ENCODE results near the gene SLC6A18.

Gene SLC6A18

DNA sequence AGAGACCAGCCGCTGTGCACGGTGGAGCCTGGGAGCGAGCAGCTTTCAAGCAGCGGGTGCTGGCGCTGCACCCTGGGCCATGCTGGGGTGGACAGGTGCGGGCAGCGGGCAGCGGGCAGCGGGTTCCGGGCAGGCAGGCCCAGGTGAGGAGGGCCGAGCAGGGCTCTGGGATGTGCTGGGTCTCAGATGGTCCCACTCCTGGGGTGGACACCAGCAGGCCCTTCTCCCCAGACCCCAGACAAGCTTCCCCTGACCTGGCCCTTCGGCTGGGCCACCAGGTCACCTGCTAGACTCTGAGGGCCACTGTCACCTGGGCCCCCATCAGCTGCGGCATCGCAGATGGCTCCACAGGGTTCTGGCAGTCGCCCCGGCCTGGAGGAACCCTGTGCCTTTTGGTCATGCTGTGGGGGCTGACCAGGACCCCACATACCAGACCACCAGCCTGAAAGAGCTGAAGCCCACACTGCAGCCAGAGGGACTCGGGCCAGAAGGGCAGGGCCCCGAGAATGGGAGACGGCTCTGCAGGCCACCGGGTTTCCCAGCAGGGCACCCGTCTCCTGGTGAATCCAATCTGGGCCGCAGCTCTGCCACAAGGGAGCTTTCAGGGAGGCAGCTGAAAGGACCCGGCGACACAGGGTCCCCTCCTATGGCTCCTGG is 21.7 kb upstream of the SLC6A18 start:
- DNase-seq (ENCODE audit: low read depth, low spot score), result no peak

DNA sequence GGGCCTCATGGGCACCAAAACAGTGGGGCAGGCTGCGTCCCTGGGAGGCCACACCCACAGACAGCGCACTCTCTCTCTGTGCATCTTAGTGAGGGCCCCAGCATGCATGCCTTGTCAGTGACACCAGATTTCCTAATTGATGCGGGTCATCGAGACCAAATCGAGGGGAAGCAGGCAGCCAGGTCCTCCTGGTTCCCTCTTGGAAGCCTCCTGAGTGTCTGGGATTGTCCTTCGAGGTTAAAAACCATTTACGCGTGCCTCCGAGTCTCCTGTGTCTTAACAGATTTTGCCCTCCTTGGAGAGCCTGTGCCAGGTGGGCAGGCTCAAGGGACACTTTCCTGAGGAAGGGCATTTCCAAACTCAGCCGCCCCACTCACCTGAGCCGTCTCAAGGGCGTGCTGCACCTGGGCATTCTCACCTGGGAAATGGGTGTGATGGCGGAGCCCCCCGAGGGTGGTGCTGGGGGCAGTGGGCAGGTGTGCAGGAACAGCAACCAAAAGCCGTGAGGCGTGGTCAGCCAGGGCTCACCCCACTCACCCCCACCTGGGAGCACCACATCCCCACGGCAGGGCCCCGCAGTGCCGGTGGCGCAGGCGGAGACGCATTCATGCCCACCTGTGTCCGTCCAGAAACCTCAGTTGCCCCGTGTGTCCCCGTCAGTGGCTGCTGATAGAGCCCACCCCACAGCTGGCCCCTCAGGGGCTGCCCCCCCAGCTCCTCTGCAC is 21.1 kb upstream of the SLC6A18 start:
- DNase-seq (ENCODE audit: low read depth, low spot score), result no peak

DNA sequence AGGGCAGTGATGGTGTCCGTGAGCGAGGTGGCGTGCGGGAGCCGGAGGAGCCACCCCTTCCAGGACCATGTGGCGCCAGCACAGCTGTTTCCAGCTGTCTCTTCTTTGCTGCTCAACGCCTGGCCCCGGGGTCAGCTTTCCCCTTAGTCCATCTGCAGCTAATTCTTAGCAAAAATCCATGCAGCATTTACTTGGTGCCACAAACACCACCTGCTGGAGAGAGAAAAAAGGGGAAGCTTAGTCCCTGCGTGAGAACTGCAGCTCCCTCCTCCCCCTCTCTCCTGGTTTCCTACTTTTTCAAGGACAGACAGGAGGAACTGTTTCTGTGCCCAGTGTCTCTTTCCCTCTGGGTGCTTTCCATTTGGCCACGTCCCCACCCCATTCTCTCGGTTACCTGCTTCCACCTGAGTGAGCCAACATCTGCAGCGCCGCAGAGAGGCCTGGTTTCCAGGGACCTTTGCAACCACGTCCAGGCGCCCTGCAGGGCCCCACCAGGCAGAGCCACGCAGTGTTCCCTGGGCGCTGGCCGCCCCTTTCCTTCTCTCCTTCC is 20.4 kb upstream of the SLC6A18 start:
- DNase-seq (ENCODE audit: low read depth, low spot score), result peak; percentile 66

DNA sequence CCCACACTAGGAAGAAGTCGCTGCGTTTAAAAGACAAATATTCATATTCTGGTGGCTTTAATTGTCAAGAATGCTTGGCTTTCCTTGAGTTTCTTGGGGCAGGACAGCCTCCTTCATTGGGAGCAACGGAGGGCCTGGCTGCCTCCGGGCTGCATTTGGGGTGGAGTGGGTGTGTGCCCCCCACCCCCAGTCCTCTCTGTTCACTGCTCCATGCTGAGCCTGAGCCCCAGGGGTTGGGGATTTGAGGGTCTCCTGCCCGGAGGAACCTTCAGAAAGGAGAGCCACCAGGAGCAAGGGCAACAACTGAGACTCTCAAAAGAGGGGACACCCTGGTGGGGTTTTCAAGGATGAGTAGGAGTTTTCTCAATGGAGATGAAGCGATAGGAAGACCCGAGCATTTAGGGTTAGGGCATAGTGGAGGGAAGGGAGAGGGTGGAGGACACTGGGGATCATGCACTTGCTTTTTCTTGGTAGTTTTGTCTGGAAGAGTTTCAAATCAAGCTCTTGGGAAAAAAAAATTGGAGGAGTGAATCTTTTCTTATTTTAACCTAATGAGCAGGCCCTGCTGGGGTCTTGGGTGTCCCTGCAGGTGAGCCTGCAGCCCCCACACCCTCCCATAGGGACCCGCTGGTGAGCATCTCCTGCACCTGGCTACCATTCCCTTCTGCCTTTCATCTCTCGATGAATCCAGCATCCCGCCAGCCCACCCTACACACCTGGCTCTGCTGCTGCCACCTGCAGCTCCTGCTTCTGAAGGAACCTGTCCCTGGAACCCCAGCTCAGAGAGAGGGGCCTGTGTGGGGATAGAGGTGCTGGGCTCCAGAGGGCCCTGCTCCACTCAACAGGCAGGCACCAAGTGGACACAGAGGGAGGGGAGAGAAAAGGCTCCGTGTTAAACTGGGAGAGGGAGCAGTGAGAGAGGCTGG is 19.7 kb upstream of the SLC6A18 start:
- no peak for DNase-seq (ENCODE audit: low read depth, low spot score)

DNA sequence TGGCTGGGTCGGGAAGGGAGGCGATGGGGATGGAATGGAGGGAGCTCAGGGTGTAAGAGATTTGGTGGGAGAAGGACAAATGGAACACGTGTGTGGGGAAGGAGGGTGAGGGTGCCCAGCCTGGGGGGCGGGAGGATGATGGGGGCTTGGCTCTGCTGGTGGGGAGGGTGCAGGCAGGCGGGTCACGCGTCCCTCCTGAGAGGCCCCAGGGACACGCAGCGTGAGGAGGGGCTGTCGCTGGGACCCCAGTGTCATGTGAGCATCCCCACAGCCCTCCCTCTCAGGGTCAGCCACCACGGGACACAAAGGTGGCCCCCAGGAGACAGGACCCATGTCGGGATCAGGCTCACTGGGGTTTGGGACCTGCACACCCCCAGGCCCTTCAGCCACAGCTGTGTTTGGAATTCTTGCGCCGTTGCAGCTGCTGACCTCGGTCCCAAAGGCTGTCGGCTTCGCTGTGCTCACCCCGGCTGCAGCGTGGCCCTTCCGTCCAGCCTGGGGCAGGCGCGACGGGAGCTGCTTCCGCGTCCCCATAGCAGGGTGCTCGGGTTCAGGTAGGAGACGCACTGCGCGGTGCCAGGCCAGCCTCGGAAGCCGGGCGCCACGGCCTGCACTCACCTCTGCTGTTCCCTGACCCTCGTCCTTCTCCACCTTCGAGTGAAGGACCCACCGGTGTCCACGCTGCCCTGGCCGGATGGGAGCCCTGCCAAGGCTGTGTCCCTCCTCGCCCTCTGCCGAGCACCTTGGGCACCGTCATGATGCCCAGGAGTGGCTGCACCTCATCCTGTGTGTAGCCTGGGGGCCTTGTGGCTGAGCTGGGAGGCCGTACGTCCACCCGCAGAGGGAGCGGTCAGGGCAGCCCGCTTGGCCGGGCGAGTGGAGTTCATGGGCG is 18.4 kb upstream of the SLC6A18 start:
- DNase-seq (ENCODE audit: low read depth, low spot score), result no peak

DNA sequence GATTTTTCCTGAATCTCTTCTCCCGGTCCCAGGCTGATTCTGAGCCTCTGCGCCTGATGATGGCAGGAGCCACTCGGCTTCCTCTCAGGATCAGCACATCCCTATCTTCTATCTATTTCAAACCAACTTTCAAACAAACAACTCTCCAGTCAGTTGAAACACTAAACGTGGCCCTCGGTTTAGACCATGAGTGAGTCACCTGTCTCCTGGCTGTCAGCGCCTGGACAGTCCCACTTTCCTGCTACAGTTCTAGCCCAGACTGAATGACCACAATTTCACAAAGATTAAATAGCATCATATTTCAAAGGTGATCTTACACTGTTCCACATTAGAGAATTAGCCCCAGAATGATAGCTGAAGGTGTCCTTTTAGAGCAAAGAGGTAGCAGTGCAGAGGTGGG is 17.6 kb upstream of the SLC6A18 start:
- DNase-seq (ENCODE audit: low read depth, low spot score), result no peak

DNA sequence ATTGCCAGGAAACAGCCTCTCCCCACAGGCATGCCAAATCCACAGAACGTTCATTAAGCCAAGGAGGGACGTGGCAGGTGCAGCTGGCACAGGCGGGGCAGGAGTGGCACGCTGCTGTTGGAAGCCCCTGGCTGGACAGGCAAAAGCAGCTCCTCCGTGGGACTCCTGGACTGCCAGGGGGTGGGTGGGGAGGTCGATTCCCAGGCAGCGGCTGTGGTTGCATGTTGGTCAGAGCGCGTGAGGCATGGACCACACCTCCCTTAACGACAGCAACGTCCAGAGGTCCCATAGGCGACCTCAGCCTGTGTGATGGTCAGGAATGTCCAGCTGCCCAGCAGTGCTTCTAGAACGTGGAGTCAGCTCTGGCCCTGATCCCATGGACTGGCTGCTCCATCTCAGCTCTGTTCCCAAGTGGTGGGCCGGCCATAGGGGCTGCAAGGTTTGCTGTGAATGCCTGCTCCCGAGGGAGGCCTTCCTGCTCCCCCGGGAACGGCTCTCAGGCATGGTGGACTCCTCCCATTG is 16.9 kb upstream of the SLC6A18 start:
- no peak for DNase-seq (ENCODE audit: low read depth, low spot score)

DNA sequence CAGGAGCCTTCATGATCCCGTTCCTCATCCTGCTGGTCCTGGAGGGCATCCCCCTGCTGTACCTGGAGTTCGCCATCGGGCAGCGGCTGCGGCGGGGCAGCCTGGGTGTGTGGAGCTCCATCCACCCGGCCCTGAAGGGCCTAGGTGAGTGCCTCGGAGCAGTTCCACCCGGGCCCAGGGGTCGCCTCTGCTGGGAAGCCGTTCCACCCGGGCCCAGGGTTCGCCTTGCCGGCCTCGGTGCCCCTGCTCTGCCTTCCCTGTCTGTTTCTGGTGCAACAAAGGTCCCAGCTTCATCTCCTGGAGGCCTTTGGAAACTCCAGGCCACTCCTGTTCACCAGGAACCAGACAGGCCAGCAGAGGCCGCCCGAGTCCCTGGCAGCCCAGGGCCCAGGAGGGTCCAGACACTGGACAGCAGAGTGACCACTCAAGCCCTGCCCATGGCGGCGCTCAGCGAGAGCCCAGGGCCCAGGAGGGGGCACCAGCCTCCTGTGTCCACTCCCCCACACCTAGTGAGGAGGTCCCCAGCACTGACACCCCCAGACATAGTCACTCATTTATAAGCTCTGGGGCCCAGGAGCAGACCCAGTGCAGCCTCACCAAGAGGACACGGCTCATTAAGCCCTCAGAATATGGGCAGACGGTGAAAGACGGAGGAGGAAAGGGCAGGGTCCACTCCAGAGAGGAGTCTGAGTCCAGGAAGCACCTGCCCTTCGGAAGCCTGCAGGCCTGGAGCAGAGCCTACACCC is 16.3 kb upstream of the SLC6A18 start:
- no peak for DNase-seq (ENCODE audit: low read depth, low spot score)

DNA sequence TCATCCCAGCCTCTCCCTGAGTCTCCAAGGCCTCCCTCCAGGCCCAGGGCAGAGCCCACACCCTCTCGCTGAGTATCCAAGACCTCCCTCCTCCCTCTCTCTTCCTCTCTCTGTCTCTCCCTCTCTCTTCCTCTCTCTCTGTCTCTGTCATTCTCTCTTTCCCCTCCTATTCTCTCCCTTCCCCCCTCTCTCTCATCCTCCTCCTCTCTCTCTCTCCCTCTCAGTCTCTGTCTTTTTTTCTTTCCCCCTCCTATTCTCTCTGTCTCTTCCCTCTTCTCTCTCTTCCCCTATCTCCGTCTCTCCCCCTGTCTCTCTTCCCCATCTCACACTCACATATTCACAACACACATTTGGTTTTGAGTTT is 15.7 kb upstream of the SLC6A18 start:
- DNase-seq (ENCODE audit: low read depth, low spot score), result no peak

DNA sequence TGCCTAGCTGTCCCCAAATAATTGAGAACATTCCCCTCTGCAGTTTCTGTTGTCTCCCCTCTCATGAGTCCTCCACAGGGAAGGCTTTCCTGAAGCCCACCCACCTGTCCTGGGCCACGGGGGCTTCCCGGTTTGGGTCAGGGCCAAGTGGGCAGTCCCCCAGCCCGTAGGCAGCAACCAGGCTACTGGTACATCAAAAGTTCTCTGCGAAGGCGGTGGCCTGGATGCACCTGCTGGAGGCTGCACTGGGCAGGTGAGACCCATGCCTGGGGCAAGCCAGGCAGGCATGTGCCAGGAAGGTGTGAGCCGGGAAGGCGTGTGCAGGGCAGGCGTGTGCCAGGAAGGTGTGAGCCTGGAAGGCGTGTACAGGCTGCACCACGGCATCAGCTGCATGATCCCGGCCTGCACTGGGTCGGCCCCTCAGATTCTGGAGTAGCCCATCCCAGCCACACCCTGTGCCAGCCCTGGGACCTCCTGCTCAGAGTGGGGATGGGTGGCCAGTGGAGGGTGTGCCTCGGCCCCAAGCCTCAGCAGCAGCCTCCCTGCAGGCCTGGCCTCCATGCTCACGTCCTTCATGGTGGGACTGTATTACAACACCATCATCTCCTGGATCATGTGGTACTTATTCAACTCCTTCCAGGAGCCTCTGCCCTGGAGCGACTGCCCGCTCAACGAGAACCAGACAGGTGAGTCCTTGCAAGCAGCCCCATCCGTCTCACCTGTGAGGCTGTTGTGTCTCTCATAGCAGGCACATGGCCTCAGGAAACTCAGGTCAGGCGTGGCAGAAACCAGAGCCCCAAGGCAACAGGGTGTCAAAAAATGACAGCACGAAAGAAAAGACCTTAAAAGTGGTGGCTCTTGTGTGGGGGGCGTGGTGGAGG is 15.0 kb upstream of the SLC6A18 start:
- no peak for DNase-seq (ENCODE audit: low read depth, low spot score)

DNA sequence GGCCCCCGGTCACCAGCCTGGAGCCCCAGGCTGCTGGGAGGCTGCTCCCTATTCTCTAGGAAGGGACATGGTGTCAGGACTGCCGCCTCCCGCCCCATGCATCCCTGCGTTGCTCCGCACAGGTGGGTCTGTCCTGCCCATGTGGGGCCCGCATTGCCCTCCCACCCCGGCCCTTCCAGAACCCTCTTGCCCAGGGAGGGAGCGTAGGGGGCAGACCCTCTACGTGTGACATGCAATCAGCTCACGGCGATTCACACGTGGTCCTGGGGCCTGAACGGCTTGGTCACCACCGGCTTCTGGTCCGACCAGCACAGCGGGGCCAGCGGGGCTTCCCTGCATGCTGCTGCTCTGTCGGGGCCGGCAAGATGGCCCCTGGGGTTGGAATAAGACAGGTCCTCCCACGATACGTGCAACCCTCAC is 14.3 kb upstream of the SLC6A18 start:
- DNase-seq (ENCODE audit: low read depth, low spot score), result no peak

DNA sequence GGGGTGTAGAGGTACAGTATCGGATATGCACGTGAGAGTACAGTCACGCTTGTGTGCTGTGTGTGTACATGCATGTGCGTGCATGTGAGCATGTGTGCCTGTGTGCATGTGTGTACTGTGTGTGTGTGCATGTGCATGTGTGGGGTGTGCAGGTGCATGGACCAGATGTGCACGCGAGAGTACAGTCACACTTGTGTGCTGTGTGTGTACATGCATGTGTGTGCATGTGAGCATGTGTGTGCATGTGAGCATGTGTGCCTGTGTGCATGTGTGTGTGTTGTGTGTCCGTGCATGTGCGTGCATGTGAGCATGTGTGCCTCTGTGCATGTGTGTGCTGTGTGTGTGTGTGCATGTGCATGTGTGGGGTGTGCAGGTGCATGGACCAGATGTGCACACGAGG is 13.5 kb upstream of the SLC6A18 start:
- no peak for DNase-seq (ENCODE audit: low read depth, low spot score)

DNA sequence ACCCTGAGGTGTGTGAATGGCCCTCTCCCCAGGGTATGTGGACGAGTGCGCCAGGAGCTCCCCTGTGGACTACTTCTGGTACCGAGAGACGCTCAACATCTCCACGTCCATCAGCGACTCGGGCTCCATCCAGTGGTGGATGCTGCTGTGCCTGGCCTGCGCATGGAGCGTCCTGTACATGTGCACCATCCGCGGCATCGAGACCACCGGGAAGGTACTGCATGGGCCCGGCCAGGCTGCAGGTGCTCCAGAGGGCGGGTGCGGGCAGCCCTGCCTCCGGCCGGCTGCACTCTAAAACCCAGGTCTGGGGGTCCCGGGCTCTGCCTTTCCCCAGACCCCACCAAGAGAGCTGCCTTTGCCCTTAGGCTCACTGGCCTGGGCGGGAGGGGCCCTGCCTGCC is 12.9 kb upstream of the SLC6A18 start:
- no peak for DNase-seq (ENCODE audit: low read depth, low spot score)

DNA sequence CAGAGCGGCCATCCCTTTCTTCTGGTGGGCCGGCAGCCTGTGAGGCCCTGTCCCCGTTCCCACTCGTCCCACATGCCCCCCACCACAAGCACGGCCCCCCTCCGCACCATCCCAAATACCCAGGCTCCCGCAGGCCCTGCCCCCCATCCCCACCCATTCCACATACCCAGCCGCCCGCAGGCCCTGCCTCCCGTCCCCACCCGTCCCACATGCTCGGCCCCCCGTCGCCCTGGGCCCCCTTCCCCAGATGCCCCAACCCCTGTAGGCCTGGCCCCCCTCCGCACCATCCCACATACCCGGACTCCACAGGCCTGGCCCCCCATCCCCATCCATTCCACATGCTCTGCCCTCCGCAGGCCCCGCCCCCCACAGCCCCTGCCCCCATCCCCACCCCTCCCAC is 12.3 kb upstream of the SLC6A18 start:
- DNase-seq (ENCODE audit: low read depth, low spot score), result no peak

DNA sequence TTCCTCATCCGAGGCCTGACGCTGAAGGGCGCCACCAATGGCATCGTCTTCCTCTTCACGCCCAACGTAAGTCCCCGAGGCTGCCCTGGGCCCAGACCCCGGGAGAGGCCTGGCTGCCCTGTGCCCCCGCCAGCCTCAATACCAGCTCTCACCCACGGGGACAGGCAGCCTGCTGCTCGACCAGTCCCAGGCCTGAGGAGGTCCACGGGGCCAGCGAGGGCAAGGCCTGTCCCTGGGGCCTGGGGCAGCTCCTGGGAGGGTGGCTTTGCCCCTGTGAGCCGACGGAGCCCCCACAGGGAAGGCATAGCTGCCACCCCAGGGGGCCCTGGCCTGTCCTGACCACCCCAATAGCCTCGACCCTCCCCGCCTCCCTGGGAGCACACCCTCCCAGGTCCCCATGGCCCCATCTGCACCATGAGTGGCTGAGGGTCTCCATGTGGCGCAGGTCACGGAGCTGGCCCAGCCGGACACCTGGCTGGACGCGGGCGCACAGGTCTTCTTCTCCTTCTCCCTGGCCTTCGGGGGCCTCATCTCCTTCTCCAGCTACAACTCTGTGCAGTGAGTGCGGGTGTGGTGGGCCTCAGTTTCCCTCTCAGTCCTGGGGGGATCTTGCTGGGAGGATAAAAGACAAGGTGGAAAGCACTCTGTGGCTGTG is 11.5 kb upstream of the SLC6A18 start:
- no peak for DNase-seq (ENCODE audit: low read depth, low spot score)

DNA sequence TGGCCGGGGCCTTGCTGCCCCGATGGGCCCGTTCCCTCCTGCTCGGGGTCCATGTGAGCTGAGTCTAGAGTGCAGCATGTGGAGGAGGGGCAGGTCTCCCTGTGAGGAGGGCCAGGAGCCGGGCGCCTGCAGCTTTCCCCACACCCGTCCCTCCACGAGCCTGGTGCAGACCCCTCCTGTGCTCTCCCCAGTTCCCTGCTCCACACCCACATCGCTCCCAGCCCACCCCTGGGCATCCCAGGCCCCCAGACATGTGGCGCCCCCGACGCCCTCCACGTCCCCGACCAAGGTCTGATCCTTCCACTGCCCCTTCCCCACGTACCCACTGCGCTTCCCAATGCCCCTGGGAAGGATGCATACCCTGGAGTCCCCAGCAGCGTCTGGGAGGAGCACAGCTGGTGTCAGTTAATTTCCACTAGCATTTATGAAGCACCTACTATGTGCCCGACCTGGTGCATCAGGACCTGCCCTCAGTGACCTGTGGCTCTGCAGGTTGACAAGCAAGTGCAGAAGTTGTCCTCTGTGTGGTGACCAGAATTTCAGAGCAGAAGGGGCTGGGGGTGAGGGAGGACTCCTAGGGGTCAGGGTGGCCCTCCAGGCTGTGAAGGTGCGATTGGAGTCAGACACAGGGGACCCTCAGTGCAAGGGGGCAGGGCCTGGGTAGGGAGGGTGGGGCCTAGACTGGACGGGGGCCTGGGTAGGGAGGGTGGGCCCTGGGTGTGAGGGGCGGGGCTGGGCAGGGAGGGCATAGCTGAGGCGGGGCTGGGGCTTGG is 10.8 kb upstream of the SLC6A18 start:
- no peak for DNase-seq (ENCODE audit: low read depth, low spot score)

DNA sequence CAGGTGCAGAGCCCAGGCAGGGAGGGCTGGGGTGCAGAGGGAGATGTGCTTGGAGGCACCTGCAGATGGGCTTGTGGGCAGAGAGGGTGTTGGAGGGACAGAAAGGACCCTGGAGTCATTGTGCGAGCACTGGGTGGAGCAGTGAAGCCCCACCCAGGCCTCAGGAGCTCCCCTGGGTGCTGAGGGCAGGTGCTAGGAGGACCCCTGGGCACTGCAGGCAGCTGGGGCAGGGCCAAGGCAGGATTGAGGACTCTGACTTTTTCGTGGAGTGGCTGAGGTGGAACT is 10.3 kb upstream of the SLC6A18 start:
- no peak for DNase-seq (ENCODE audit: low read depth, low spot score)

Measured in ELF-1 (cell line).